Vagina (tissue), 2 donors: ENCODE measurements around the gene POLR3C. TPM values are rescaled to one million over a fixed set of nuclear protein-coding genes. Genes with fewer than 3 reads are reported as not detected.

ENCODE experiments used
- DNase-seq, 2 donors: peaks; one replicate each; pipeline ENCODE4 v3.0.0-alpha.2; 2017; ENCODE audit errors: extremely low spot score in 2 of 2
- H3K27ac ChIP-seq: fragments of 200-600 bp; sonication (generic); one replicate; pipeline ENCODE4 v1.5.1; 2019
- H3K27me3 ChIP-seq: fragments of 200-600 bp; sonication (generic); one replicate; pipeline ENCODE4 v1.5.1; 2019
- H3K36me3 ChIP-seq, 2 donors: fragments of 200-600 bp; sonication (generic); one replicate each; pipeline ENCODE4 v1.5.1; 2017 to 2019
- H3K4me1 ChIP-seq: fragments of 200-600 bp; sonication (generic); one replicate; pipeline ENCODE4 v1.5.1; 2019
- H3K4me3 ChIP-seq, 2 donors: fragments of 200-600 bp; sonication (generic); 1 replicate in 1 of 2; 2 replicates in 1 of 2; pipeline ENCODE4 v1.5.1; 2016 to 2019
- H3K9me3 ChIP-seq: fragments of 200-600 bp; sonication (generic); one replicate; pipeline ENCODE4 v1.5.1; 2019
- CTCF ChIP-seq, 3 experiments: fragments of 450-650 bp in 2 of 3; fragments of 200-600 bp in 1 of 3; sonication (generic) in 1 of 3; IDR thresholded peaks; one replicate each; pipeline ENCODE4 v1.5.1; 2017 to 2019; ENCODE audit warnings: antibody characterized with exemption in 3 of 3, mild to moderate bottlenecking in 2 of 3, moderate library complexity in 2 of 3
- POLR2A ChIP-seq, 2 donors: fragments of 450-650 bp; IDR thresholded peaks; one replicate each; pipeline ENCODE4 v1.6.1; 2017; ENCODE audit warnings: antibody characterized with exemption in 2 of 2, mild to moderate bottlenecking in 2 of 2, moderate library complexity in 2 of 2
- POLR2AphosphoS5 ChIP-seq, 2 donors: sonication (generic); formaldehyde crosslinking; IDR thresholded peaks; one replicate each; pipeline ENCODE4 v1.9.0; 2017; ENCODE audit warnings: antibody characterized with exemption in 2 of 2, mild to moderate bottlenecking in 2 of 2, low read depth in 1 of 2; ENCODE audit not compliant: insufficient read depth in 1 of 2
- intact Hi-C: fragments of 100-400 bp; cut with DNase I; formaldehyde crosslinking; loops from one replicate; pipeline ENCODE4 v1.15.1; 2023
- total RNA-seq: library from RNA; depleted of rRNA; stranded (reverse); fragments of >200 nt; gene quantifications from one replicate; pipeline ENCODE4 v1.2.3, GENCODE V29; 2016

Gene POLR3C
- total RNA-seq, 1 donor from 2014 or later: 34.6 TPM

DNA sequence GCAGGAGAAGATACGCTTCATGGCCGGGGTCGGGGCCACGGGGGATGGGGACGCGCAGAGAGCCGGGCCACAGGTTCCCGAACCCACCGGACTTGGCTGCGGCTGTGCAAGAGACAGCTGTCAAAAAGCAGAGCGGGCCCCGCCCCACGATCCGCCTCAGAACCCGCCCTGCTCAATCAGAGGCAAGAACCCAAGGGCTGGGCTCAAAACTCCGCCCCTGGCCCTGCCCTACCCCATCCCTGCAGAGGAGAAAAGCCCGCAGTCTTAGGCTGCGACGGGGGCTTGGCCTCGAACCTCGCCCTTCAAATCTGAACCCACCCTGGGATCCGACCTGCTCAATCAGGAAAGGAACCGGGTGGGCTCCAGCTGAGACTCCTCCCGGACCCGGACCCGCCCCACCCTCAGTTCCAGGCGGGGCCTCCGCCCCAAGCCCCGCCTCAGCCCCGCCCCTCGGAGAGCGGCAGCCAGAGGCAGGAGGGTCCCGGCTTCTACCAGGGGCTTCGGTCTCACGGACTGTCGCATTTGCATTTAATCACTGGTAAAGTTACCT lies 61.8 kb downstream of the POLR3C start, which contains the start of gene ANKRD35:
Gene ANKRD35, minus strand, starts transcription at position 129 of the 550 bp plus-strand sequence. Its CDS starts 108 bp downstream, at position 21.
- Histone ChIP-seq H3K4me3 (peak within 1 kb of the TSS; percentile 55 to 56), H3K36me3 (no peaks in the 10 kb centered on the region), H3K4me1 (peaks cover 16% of the 10 kb centered on the region), H3K9me3 (no peaks in the 10 kb centered on the region), H3K27me3 (no peaks in the 10 kb centered on the region), H3K27ac (peak within 1 kb of the TSS; percentile 45)
- DNase-seq: no peak
- TF ChIP-seq POLR2AphosphoS5 (IDR thresholded peaks at IDR 0.05; ENCODE audit: insufficient read depth in 1 of 2, low read depth in 1 of 2): peak; percentile 9 to 40
- TF ChIP-seq CTCF (IDR thresholded peaks at IDR 0.05): no peak
- TF ChIP-seq POLR2A (IDR thresholded peaks at IDR 0.05): no peak
- intact Hi-C loops: no loop called here

- Histone ChIP-seq H3K27me3 (no peaks in the 10 kb centered on the region), H3K4me1 (peaks cover 22% of the 10 kb centered on the region), H3K27ac (peak overlapping the region; percentile 45), H3K36me3 (no peaks in the 10 kb centered on the region), H3K4me3 (peak overlapping the region; percentile 55 to 56), H3K9me3 (no peaks in the 10 kb centered on the region)
- intact Hi-C loops: no loop called here
- DNase-seq: no peak
- no peak for TF ChIP-seq CTCF (IDR thresholded peaks at IDR 0.05)
- no peak for TF ChIP-seq POLR2A (IDR thresholded peaks at IDR 0.05)
- TF ChIP-seq POLR2AphosphoS5 (IDR thresholded peaks at IDR 0.05; ENCODE audit: insufficient read depth in 1 of 2, low read depth in 1 of 2): no peak
Measured at GRCh38 chr1:145886390-145886789, 62.4 kb downstream of the POLR3C start.

- H3K4me3 ChIP-seq: no peak overlapping the region
- H3K27me3 ChIP-seq: no peaks in the 10 kb centered on the region
- no peak for DNase-seq
- TF ChIP-seq POLR2A (IDR thresholded peaks at IDR 0.05): no peak
- TF ChIP-seq CTCF (IDR thresholded peaks at IDR 0.05): no peak
- TF ChIP-seq POLR2AphosphoS5 (IDR thresholded peaks at IDR 0.05; ENCODE audit: insufficient read depth in 1 of 2, low read depth in 1 of 2): no peak
- no peaks in the 10 kb centered on the region for H3K36me3 ChIP-seq
- H3K9me3 ChIP-seq: no peaks in the 10 kb centered on the region
- peak overlapping the region; percentile 45 for H3K27ac ChIP-seq
- H3K4me1 ChIP-seq: peaks cover 25% of the 10 kb centered on the region
- intact Hi-C loops: no loop called here
Measured at GRCh38 chr1:145886816-145887215, 62.8 kb downstream of the POLR3C start.

DNA sequence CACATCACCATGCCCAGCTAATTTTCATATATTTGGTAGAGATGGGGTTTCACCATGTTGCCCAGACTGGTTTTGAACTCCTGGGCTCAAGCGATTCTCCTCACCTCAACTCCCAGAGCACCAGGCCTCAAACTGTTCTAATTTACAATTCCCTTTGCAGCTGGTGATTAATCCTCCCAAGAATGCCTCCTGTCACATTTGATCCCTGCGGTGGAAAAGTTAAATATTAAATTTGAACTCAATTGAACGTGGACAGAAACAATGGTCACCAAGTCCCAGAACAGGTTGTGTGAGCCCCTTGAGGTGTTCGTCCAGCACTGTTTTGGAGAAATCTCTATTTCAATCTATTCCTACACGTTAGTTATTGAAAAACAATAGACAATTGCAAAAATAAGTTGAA lies 63.6 kb downstream of the POLR3C start:
- Histone ChIP-seq H3K4me1 (peaks cover 32% of the 10 kb centered on the region), H3K4me3 (no peak overlapping the region), H3K27ac (no peak overlapping the region), H3K9me3 (no peaks in the 10 kb centered on the region), H3K36me3 (no peaks in the 10 kb centered on the region), H3K27me3 (no peaks in the 10 kb centered on the region)
- intact Hi-C loops: no loop called here
- TF ChIP-seq CTCF (IDR thresholded peaks at IDR 0.05): no peak
- TF ChIP-seq POLR2AphosphoS5 (IDR thresholded peaks at IDR 0.05; ENCODE audit: insufficient read depth in 1 of 2, low read depth in 1 of 2): no peak
- no peak for TF ChIP-seq POLR2A (IDR thresholded peaks at IDR 0.05)
- peak in 1 of 2 donors; percentile 62 for DNase-seq

GRCh38 chr1:145889722-145890121 lies 65.7 kb downstream of the POLR3C start:
- TF ChIP-seq POLR2A (IDR thresholded peaks at IDR 0.05) (no peak), CTCF (IDR thresholded peaks at IDR 0.05) (no peak), POLR2AphosphoS5 (IDR thresholded peaks at IDR 0.05; ENCODE audit: insufficient read depth in 1 of 2, low read depth in 1 of 2) (no peak)
- peak in 1 of 2 donors; percentile 78 for DNase-seq
- Histone ChIP-seq H3K27ac (peak overlapping the region; percentile 96), H3K9me3 (no peaks in the 10 kb centered on the region), H3K27me3 (no peaks in the 10 kb centered on the region), H3K4me3 (no peak overlapping the region), H3K4me1 (peaks cover 38% of the 10 kb centered on the region), H3K36me3 (no peaks in the 10 kb centered on the region)
- intact Hi-C loops: no loop called here
